AG09309 (cell line): Measurements from ENCODE around the gene RITA1.

Experiments used
- DNase-seq: peaks from one replicate; pipeline ENCODE4 v3.0.0-alpha.2; 2010; ENCODE audit warnings: low read depth
- H3K4me3 ChIP-seq: 2 replicates; pipeline ENCODE4 v1.5.1; 2011; ENCODE audit warnings: mild to moderate bottlenecking, low read depth, low read length, moderate library complexity; ENCODE audit not compliant: control insufficient read depth
- CTCF ChIP-seq: IDR thresholded peaks from 2 replicates; pipeline ENCODE4 v1.5.1; 2011; ENCODE audit warnings: mild to moderate bottlenecking, low read depth, low read length, inconsistent platforms; ENCODE audit not compliant: insufficient read depth, control insufficient read depth; ENCODE audit errors: missing control alignments

RITA1 gene

GRCh38 chr12:113239811-113240331 lies 54.4 kb downstream of the RITA1 start:
- no peak for DNase-seq
- no peak for TF ChIP-seq CTCF
- H3K4me3 ChIP-seq = no peak overlapping the region

GRCh38 chr12:113240395-113240794 lies 54.9 kb downstream of the RITA1 start:
- no peak for DNase-seq
- no peak overlapping the region for H3K4me3 ChIP-seq
- TF ChIP-seq CTCF = no peak

- no peak for TF ChIP-seq CTCF
- DNase-seq = peak; percentile 99
- H3K4me3 ChIP-seq = no peak overlapping the region
Observed at GRCh38 chr12:113241191-113242025, 55.9 kb downstream of the RITA1 start.
